ENCODE results near the gene PARD6B. TPM values are rescaled to one million over a fixed set of nuclear protein-coding genes. Genes with fewer than 3 reads are reported as not detected.
A peak's percentile ranks its signal among the peaks of the same experiment; 100 is the strongest.

The PARD6B gene
- total RNA-seq, 1 experiment from 2014 or later: 2.1 TPM

DNA sequence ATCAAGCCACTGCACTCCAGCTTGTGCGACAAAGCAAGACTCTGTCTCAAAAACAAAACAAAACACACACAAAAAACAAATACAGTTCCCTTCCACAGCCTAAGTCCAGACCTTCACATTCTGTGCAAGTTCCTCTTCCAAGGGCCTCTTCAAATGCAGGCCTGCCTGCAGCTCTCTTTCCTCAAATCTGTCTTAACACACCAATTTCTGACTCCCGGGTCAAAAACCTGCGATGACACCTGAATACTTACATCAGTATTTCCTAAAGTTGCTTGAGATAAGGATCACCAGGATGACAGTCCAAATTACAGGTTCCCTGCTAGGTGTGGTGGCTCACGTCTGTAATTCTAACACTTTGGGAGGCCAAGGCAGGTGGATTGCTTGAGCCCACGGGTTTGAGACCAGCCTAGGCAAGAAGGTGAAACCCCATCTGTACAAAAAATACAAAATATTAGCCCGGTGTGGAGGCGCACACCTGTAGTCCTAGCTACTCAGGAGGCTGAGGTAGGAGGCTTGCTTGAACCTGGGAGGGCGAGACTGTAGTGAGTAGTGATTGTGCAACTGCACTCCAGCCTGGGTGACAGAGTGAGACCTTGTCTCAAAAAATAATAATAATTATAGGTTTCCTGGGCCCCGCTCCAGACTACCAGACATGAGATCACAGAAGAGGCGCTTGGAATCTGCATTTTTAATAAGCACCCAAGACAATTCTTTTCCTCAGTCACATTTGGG is 8.8 kb upstream of the PARD6B start:
- no peak for DNase-seq (ENCODE audit: low read depth)

DNA sequence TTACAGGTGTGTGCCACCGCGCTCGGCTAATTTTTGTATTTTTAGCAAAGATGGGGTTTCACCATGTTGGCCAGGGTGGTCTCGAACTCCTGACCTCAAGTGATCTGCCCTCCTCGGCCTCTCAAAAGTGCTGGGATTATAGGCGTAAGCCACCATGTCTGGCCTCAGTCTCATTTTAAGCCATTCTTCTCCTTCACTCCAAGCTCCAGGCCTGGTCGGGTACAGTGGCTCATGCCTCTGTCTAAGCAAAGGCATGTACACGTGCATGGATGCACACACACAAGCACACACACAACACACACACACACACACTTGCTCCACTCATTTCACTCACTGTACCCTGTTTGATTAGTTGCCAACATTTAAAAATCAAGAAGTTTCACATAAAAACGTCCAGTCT is 7.7 kb upstream of the PARD6B start:
- DNase-seq (ENCODE audit: low read depth): no peak

DNA sequence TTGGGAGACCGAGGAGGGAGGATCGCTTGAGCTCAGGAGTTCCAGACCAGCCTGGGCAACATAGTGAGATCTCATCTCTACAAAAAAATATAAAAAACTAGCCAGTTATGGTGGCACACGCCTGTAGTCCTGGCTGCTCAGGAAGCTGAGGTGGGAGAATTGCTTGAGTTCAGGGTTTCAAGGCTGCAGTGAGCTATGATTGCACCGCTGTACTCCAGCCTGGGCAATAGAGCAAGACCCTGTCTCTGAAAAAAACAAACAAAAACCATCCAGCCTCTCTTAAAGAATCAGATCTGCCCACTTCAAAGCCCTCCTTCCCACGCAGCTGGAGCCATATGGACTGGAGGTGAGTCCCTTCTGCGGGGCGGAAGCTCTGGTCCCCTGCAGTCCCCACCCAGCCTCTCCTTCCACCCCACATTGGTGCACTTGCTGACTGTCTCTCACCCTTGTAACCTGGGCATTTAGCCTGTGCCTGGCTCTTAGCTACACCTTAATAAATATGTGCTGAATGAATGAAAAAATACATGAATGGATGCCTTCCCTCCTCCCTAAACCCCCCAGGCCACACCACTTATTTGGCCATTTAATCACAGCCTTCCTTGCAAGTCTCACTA is 7.2 kb upstream of the PARD6B start:
- DNase-seq (ENCODE audit: low read depth): no peak

DNA sequence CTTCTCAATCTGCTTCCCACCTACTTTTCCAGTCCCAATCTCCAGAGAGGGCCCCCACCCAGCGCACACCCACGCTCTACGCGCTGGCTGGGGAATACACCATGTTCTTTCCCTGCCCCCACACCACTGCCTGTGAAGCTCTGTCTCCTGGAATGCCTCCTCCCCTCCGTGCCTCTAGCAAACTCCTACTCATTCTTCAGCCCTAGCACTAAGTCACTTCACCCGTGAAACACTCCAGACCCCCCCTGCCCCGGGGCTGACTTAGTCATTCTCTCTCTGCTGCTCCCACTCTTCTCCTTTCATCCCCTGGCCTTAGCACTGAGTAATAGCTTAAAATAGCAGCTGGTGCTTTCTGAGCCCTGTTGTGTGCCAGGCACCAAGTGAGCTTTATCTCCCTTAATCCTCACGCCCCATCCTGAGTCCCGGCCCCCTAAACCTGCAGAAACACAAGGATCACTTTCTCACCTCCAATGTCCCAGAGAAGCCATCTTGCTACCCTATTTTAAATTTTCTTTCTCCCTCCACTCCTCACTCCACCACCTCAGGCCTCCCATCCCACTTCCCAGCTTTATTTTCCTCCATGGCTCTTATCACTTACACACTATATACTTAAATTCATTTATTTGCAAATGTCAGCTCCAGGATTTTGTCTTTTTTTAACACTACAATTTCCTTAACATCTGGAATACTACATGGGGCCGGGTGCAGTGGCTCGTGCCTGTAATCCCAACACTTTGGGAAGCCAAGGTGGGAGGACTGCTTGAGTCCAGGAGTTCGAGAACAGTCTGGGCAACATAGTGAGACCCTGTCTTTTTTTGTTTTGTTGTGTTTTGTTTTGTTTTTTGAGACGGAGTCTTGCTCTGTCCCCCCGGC is 6.3 kb upstream of the PARD6B start:
- DNase-seq (ENCODE audit: low read depth): peak; percentile 94

DNA sequence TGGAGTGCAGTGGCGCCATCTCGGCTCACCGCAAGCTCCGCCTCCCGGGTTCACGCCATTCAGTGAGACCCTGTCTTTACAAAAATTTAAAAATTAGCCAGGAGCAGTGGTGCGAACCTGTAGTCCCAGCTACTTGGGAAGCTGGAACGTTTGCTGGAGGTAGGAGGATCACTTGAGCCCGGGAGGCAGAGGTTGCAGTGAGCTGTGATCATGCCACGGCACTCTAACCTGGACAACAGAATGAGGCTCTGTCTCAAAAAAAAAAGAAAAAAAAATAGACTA is 5.7 kb upstream of the PARD6B start:
- DNase-seq (ENCODE audit: low read depth): no peak

DNA sequence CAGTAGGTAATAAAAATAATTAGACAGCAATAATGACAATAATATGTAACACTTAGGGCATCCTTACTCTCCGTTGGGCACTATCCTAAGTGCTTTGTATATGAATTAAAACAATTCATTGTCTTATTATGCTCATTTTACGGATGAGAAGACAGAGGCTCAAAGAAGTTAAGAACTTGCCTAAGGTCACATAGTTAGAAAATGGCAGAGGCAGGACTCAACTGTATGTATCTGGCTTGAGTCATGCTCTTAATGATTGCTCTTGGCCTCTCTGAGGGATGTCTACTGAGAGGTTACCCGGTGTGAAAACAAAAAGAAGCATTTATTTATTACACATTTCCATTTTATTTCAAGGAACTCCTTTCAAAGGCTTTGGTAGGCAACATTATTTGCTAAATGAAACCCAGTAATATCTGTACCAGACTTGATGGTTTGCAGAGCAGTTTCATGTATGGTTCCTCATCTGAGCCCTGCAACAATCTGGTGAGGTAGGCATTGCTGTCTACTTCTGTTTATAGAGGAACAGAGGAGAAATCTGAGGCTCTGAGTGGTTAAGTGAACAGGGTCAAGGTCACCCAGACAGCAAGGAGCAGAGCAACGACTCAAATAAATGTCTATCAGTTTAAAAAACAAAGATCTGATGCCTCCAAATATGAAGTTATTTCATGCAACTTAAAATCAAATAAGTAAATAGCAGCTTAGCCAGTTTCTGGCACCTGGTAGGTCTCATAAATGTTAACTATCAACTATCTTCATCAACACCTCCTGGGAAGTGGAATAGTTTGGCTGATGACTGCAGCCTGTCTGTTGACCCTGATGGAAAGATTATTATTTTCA is 4.2 kb upstream of the PARD6B start:
- no peak for DNase-seq (ENCODE audit: low read depth)

DNA sequence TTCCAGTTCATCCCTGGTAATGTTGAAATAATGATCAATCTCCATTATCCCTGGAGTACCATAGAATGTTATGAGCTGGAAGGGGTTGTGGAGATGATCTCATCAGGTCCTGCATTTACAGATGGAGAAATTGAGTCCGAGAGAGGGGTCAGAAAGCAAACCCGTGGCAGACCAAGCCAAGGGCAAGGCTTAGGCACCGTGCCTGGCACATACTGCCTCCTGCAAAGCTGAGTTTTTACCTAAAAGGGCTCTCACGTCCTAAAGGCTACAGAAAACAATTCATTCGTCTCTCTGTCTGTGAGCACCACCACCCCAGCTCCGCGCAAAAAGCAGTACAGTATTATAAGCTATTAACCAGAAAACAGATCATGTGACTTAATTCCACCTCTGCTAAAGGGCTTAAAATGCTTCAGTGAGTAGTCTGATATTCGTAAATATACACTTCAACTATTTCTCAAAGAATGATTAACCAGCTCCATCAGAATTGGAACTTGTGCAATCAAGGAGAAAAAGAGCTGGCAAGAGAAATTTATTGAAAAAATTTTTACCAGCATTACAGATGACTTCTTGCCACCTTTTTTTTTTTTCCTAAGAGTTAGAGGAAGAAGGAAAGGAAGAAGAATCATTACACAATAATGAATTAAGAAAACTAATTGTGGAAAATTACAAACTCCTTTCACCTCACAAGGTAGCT is 3.4 kb upstream of the PARD6B start:
- no peak for DNase-seq (ENCODE audit: low read depth)

DNA sequence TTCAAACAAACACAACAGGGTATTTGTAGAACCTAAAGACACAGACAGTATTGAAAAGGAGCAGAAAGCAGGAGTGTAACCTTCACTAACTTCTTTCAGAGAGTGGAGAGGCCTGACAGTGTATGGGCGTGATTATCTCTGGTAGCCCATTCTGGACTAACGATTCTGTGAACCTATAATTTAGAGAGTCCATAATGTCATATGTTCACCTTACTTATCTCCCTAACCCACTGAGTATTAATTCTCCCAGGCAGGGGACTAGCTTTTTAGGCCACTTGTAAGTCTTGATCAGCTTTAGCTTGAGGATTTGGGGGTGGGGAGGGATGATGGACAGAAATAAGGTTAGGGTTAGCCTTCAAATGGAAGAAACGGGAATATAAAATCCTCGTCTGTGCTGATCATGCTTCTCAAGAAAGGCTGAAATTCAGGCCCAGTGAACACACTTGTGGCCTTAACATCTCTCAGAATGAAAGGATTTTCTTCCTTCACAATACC is 2.8 kb upstream of the PARD6B start:
- no peak for DNase-seq (ENCODE audit: low read depth)

DNA sequence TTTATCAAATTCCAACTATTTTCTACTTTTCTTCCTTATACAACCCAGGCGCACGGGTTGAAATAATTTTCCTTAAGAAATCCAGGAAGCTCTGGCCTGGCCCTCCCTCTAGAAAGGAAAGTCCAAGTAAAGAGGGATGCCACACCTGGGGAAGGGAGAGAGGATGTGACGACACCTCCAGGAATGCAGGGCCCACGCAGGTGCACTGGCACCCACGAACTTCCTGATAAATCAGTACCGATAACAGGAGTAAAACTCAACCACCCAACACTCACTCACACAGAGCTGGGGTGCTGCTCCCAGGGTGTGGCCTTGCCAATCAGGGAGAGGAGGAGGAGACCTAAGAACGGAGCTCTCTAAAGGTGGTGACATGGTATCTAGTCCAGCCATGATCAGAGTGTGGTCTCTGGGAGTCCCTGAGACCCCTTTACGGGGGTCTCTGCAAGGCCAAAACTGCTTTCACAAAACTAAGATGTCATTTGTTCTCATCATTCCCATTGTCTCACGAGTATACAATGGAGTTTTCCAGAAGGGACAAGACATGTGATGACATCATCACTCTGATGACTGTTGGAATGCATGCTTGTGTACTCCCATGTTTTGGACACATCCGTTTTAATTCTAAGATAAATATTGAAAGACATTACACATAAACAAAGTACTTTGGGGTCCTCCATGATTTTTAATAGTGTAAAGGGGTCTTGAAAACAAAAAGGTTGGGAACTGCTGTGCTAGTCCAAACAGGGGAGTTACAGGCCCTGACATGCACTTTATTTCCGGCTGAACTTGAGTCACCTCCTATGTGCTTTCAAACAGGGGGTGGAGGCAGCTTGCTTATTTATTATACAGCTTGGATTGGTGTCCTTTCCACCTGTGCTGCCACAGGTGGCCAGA is 2.2 kb upstream of the PARD6B start:
- DNase-seq (ENCODE audit: low read depth): no peak

DNA sequence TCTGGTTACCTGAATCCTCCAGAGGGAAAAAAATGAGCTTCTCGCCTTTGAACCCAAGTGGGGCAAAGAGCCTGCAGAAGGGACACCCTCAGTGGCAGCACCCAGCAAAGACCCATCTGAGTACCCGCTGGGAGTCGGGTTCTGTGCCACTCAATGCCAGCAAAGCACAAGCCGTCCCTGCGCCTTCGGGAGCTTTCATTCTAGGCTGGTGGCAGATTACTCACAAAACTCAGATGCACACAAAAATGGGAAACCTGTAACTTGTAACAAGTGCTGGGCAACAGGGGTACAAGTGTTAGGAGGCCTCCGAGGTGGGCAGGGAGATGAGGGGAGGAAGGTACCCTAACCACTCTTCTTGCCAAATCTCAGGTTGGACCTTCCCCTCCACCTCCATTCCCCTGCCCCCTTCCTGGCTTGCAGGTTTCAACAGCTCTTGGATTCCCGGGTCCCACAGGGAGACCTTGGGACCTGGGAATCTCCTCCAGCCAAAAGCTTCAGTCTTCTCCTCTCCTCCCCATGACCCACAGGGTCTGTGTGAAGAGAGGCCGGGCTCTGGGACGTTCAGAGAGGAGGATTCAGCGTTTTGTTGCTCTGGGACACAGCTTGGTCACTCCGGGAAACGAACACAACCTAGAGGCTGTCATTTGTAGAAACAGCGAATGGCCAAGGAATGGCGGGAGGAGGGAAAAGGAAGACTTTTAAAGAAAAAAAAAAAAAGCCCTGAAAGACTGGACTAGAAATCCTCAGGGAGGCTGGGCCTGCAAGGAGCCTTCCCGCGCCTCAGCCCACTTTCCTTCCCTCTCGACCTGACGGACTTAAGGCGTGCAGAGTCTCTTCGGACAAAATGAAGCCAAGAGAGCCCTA is 1.2 kb upstream of the PARD6B start:
- no peak for DNase-seq (ENCODE audit: low read depth)

DNA sequence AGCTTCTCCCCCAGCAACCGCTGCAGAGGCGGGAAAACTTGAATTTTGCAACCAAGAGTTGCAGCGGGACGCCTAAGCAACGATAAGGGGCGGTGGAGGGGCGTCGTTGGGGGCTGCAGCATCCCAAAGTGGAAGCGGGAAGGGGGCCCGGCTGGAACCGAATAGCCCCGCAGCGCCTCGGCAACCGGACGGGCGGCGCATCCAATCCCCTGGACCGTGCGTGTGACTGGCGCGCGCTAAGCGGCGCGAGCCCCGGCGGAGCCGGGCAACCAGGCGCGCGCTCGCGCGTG is 670 bp upstream of the PARD6B start:
- no peak for DNase-seq (ENCODE audit: low read depth)

DNA sequence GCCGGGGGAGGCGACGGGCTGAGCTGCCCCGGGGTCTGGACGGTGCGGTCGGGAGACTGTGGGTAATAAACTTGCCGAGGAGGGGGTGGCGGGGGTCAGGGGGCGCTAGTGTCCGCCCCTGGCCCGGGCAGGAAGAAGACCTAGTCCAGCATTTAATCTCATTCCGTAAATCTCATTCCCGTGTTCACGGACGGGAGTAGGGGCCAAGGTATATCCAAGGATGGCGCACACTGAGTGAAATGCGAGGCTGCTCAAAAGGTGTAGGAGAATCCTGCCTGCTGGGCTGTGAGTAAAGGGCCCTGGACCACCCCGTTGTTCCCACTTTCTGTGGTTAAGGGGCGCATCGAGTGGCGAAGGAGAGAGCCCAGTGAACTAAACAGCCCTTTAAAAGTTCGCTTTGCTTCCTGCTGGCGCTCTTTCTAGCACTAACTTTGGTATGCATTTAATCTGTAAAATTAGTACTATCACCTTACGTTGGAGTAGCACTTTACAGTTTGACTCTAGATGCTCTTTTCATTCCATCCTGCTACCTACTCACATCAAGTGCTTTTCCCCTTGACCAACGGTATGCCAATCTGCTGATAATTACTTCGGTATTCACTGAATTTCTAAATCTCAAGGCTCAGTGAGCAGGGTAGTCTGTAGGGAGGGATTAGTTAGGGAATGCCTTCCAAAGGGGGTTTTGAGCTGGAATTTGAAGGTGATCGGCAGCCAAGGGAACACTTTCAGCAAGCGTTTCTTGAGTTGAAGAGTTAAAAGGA is 730 bp downstream of the PARD6B start:
- no peak for DNase-seq (ENCODE audit: low read depth)

DNA sequence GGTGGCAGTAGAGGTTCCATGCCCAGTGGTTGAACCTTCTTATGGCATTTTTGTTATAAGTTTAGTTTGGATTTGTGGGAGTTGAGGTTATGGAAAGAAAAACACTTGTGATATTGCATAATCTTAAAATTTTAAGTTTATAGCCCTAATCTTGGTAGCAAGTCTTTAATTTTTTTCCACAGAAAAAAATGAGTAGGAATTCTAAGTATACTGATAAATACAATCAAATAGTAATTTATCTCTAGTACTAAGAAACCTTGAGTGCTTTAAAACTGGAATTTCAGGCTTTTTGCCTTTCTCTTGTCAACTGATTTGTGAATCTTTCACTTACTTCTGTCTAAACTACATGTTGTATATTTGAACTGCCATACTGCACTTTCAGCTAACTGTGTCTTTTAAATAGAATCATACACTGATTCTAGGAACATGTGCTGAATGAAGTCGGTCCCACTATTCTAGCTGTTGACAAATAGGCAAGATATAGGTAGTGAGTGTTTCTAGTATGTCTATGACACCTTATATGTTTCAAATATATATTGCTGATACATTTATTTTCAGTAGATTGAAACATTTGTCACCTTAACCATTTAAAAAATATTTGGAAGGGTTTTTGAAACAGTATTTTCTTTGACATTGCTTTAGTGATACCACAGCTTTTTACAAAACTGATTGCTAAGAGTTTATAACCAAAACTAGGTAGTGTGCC is 2.4 kb downstream of the PARD6B start:
- DNase-seq (ENCODE audit: low read depth): no peak

DNA sequence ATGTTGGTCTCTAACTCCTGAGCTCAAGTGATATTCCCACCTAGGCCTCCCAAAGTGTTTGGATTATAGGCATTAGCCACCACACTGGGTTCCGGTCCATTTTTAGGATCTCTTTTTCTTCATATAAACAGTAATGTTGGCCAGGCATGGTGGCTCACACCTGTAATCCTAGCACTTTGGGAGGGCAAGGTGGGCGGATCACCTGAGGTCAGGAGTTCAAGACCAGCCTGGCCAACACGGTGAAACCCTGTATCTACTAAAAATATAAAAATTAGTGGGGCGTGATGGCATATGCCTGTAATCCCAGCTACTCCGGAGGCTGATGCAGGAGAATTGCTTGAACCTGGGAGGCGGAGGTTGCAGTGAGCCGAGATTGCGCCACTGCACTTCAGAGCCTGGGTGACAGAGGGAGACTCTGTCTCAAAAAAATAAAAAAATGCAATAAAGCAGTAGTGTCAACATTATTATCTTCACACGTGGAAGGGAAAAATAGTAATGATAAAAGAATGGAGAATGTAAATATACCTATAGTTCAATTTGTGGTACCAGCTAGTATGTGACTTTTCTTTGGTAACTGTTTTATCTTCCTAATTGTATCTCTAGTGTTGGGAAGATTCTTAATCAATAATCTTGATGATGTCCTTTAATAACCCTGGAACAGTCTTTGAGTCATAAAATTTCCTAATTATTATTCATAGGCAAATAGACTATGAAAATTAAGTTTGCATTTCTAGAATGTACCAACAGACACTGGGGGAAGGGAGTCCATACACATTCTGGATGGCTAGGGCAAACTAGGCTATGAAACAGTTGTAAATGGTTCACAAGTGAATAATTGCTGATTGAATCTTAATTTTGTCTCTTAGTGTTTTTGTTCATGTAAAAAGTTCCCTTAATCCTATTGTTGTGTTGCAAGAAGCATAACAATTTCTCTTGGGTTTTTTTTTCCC is 3.6 kb downstream of the PARD6B start:
- DNase-seq (ENCODE audit: low read depth): no peak

DNA sequence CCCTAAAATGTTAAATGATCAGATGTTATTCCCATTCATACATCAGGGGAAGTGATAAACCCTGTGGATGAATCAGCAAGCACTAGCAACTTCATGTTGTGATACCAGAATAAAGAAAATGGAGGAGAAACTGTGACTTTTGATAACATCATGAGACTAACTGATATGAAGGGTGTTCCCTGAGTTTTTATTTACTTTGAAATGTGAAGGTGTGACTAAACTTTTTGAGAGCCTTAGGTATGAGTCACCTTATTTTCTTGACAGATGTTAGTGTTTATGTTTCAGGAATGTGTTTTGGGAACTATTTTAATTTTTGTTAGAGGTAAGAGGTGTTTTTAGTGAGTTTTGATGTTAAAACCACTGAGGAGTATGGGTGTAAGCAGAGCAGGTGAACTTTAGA is 4.4 kb downstream of the PARD6B start:
- no peak for DNase-seq (ENCODE audit: low read depth)

DNA sequence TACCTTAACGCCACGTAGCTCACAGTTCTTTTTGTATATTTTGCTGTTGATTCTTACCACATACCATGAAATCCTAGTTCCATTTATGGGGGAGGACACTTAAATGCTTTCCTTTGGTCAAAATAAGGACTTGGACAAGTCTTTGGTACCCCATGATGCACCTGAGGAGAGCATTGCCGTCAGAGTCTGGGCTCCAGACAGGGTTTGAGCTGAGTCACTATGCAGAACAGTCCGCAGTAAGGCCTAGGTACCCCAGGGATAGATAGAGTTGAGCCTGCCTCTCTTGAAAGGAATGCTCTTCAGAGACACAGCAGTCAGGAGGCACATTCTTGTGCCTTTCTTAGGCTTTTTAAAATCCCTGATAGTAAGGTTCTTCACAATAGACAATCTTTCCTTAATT is 6.0 kb downstream of the PARD6B start:
- DNase-seq (ENCODE audit: low read depth): no peak

DNA sequence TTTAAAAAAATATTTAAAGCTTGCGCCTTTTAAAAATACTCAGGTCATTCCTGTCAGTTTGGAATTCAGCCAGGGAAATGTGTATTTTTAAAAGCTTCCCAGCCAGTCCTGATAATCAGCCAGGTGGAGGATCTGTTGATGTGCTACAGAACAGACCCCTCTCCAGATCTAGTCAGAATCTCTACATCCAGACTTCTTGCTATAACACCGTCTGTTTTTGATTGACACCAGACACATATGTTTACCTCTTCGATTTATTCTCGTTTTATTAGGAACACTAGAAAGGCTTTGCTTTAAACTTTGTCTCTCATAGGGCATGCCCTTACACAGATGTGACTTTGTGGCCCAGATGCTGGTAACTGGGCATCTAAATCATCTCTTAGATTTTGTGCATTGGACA is 11.7 kb downstream of the PARD6B start:
- DNase-seq (ENCODE audit: low read depth): no peak

Measured in HT1080 (cell line).